Hepatocyte (in vitro differentiated cells): Measurements from ENCODE around the gene TXN2.

Experiments used
- CTCF ChIP-seq: fragments of 200-600 bp; sonication (generic); IDR thresholded peaks from 2 replicates; pipeline ENCODE4 v1.5.1; 2016; ENCODE audit warnings: antibody characterized with exemption, mild to moderate bottlenecking; ENCODE audit not compliant: poor library complexity
- EZH2 ChIP-seq: fragments of 200-600 bp; sonication (generic); IDR thresholded peaks from 2 replicates; pipeline ENCODE4 v1.6.1; 2016; ENCODE audit warnings: antibody characterized with exemption, mild to moderate bottlenecking, borderline replicate concordance
- EZH2phosphoT487 ChIP-seq: fragments of 200-600 bp; sonication (generic); IDR thresholded peaks from one replicate; pipeline ENCODE4 v1.6.1; 2018; ENCODE audit warnings: antibody characterized with exemption, mild to moderate bottlenecking, low read depth, moderate library complexity; ENCODE audit not compliant: unreplicated experiment, severe bottlenecking

DNA sequence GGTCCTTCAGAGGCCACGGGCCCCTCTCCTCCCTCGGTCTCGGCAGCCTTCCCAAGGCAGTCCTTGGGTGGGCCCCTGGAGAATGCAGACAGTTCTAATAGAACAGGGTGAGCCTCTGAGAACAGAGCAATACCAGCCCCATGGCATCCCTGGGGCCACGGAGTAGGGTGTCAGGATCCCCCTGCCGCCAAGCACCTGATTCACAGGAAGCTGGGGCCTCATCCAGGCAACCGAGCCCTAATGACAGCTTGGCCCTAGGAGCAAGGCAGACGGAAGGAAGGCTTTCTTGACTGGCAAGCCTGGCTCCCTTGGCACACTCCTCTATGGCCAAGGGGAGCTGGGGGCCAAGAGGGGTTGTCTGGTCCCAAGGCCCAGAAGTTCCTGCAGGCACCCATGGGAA is 15.2 kb downstream of the TXN2 start:
- TF ChIP-seq CTCF (no peak), EZH2 (no peak), EZH2phosphoT487 (no peak)
